Upper lobe of left lung (tissue), 6 donors: Measurements from ENCODE around the gene CDHR5. TPM values are rescaled to one million over a fixed set of nuclear protein-coding genes. Genes with fewer than 3 reads are reported as not detected.
"Not testable (repeated sequence)": the region's sequence is repeated elsewhere in the genome, so short reads cannot be mapped to it uniquely, and the experiment has no call there.

ENCODE experiments used
- ATAC-seq, 2 donors: fragments of 200-7000 bp; cut with Tn5 transposase; one replicate each; pipeline ENCODE4 v1.9.1; 2022; ENCODE audit warnings: mild to moderate bottlenecking in 2 of 2, moderate library complexity in 2 of 2; ENCODE audit not compliant: low FRiP score in 2 of 2
- DNase-seq, 2 donors: peaks; one replicate each; pipeline ENCODE4 v3.0.0-alpha.2; 2019 to 2020
- H3K27ac ChIP-seq, 4 donors: fragments of 200-600 bp; sonication (generic); one replicate each; pipeline ENCODE4 v1.5.1; 2016 to 2019
- H3K27me3 ChIP-seq, 4 donors: fragments of 200-600 bp; sonication (generic); one replicate each; pipeline ENCODE4 v1.5.1; 2017 to 2019
- H3K36me3 ChIP-seq, 4 donors: fragments of 200-600 bp; sonication (generic); one replicate each; pipeline ENCODE4 v1.5.1; 2016 to 2019
- H3K4me1 ChIP-seq, 4 donors: fragments of 200-600 bp; sonication (generic); one replicate each; pipeline ENCODE4 v1.5.1; 2018 to 2019
- H3K4me3 ChIP-seq, 4 donors: fragments of 200-600 bp; sonication (generic); one replicate each; pipeline ENCODE4 v1.5.1; 2017 to 2019; ENCODE audit warnings: mild to moderate bottlenecking in 2 of 4, moderate library complexity in 1 of 4
- H3K9me3 ChIP-seq, 4 donors: fragments of 200-600 bp; sonication (generic); one replicate each; pipeline ENCODE4 v1.5.1; 2018 to 2019
- CTCF ChIP-seq, 6 experiments: fragments of 450-650 bp in 4 of 6; fragments of 200-600 bp in 2 of 6; sonication (generic) in 2 of 6; IDR thresholded peaks; one replicate each; pipeline ENCODE4 v1.5.1; 2016 to 2019; ENCODE audit warnings: antibody characterized with exemption in 6 of 6
- EP300 ChIP-seq, 4 donors: sonication (generic); formaldehyde crosslinking; IDR thresholded peaks; one replicate each; pipeline ENCODE4 v1.5.1; 2017; ENCODE audit warnings: antibody characterized with exemption in 4 of 4, control low read depth in 2 of 4
- POLR2A ChIP-seq, 4 donors: fragments of 450-650 bp; IDR thresholded peaks; one replicate each; pipeline ENCODE4 v1.5.1; 2016 to 2017; ENCODE audit warnings: antibody characterized with exemption in 4 of 4, mild to moderate bottlenecking in 2 of 4
- POLR2AphosphoS5 ChIP-seq, 2 donors: sonication (generic); formaldehyde crosslinking; IDR thresholded peaks; one replicate each; pipeline ENCODE4 v1.5.1; 2017; ENCODE audit warnings: antibody characterized with exemption in 2 of 2
- WGBS, 2 donors: methylation state at CpG; one replicate each; pipeline ENCODE4 v1.1.5; 2017 to 2018; 5-methylcytosine and 5-hydroxymethylcytosine counted together
- total RNA-seq, 6 donors: library from RNA; depleted of rRNA in 4 of 6; stranded (reverse); fragments of >200 nt in 4 of 6; gene quantifications; one replicate each; pipeline versions ENCODE4 v1.1.0 to v1.2.1, GENCODE V29; 2016 to 2021
- donor health status: DM: no; HTN: no; CAD: no; lungs with moderate emphysema.
- donor health status: DM: no; HTN: yes; CAD: no; lungs with severe emphysema.

Gene CDHR5
- total RNA-seq, 6 donors from 2014 or later, result 0.40 TPM; not detected in 5

GRCh38 chr11:653837-654236 is 29.1 kb upstream of the CDHR5 start:
- H3K4me1 ChIP-seq, result peaks cover 0 to 5% (median 0%) of the 10 kb centered on the region in 4 donors
- H3K27ac ChIP-seq, result no peak overlapping the region
- no peak overlapping the region for H3K4me3 ChIP-seq
- DNase-seq (no peak), ATAC-seq (peak; percentile 13 to 24)
- whole genome bisulfite sequencing, 2 donors, result 93 to 95% methylated on average over 12 to 15 of the region's 15 CpGs
- peaks cover 0 to 32% (median 14%) of the 10 kb centered on the region in 4 donors for H3K36me3 ChIP-seq
- no peaks in the 10 kb centered on the region for H3K27me3 ChIP-seq
- no peaks in the 10 kb centered on the region for H3K9me3 ChIP-seq
- TF ChIP-seq EP300 (IDR thresholded peaks at IDR 0.05) (no peak), POLR2AphosphoS5 (IDR thresholded peaks at IDR 0.05) (no peak), CTCF (IDR thresholded peaks at IDR 0.05) (no peak), POLR2A (IDR thresholded peaks at IDR 0.05) (no peak)

- H3K9me3 ChIP-seq, H3K4me1 ChIP-seq, H3K27me3 ChIP-seq, H3K27ac ChIP-seq, DNase-seq, H3K4me3 ChIP-seq, ATAC-seq: not testable (repeated sequence)
- 68 to 86% methylated on average over 14 of the region's 14 CpGs for WGBS, 2 donors
- peaks cover 0 to 25% (median 10%) of the 10 kb centered on the region in 4 donors for H3K36me3 ChIP-seq
These were observed 28.4 kb upstream of the CDHR5 start for GRCh38 chr11:653136-653535.

- Histone ChIP-seq H3K4me1 (peaks cover 0 to 5% (median 0%) of the 10 kb centered on the region in 4 donors), H3K4me3 (no peak overlapping the region), H3K27ac (no peak overlapping the region), H3K36me3 (peaks cover 0 to 22% (median 7%) of the 10 kb centered on the region in 4 donors), H3K27me3 (no peaks in the 10 kb centered on the region), H3K9me3 (no peaks in the 10 kb centered on the region)
- DNase-seq, result no peak
- TF ChIP-seq POLR2AphosphoS5 (IDR thresholded peaks at IDR 0.05) (no peak), EP300 (IDR thresholded peaks at IDR 0.05) (no peak)
- WGBS, 2 donors, result 96 to 98% methylated on average over 10 of the region's 10 CpGs
- ATAC-seq, result no peak
These were observed 25.7 kb upstream of the CDHR5 start for GRCh38 chr11:650482-650881.

GRCh38 chr11:647672-648158 is 23.0 kb upstream of the CDHR5 start:
- ATAC-seq, H3K9me3 ChIP-seq, H3K27me3 ChIP-seq, H3K27ac ChIP-seq, DNase-seq, H3K4me1 ChIP-seq, H3K4me3 ChIP-seq: not testable (repeated sequence)
- H3K36me3 ChIP-seq, result peaks cover 6 to 27% (median 20%) of the 10 kb centered on the region in 4 donors
- 89 to 92% methylated on average over 9 to 10 of the region's 14 CpGs for WGBS, 2 donors

- Histone ChIP-seq H3K27me3 (no peaks in the 10 kb centered on the region), H3K4me1 (no peaks in the 10 kb centered on the region), H3K4me3 (no peak overlapping the region), H3K9me3 (no peaks in the 10 kb centered on the region), H3K36me3 (peaks cover 6 to 34% (median 20%) of the 10 kb centered on the region in 4 donors), H3K27ac (no peak overlapping the region)
- TF ChIP-seq POLR2A (IDR thresholded peaks at IDR 0.05) (no peak), EP300 (IDR thresholded peaks at IDR 0.05) (no peak), CTCF (IDR thresholded peaks at IDR 0.05) (no peak), POLR2AphosphoS5 (IDR thresholded peaks at IDR 0.05) (no peak)
- DNase-seq (no peak), ATAC-seq (no peak)
- 80 to 91% methylated on average over 13 to 14 of the region's 14 CpGs for WGBS, 2 donors
These were observed 21.5 kb upstream of the CDHR5 start for GRCh38 chr11:646214-646613.

- DNase-seq (no peak), ATAC-seq (no peak)
- Histone ChIP-seq H3K4me3 (no peak overlapping the region), H3K27ac (no peak overlapping the region), H3K36me3 (peaks cover 6 to 28% (median 16%) of the 10 kb centered on the region in 4 donors), H3K9me3 (no peaks in the 10 kb centered on the region), H3K4me1 (peaks cover 0 to 3% (median under 1%) of the 10 kb centered on the region in 4 donors), H3K27me3 (peaks cover 0 to 2% (median 0%) of the 10 kb centered on the region in 4 donors)
- TF ChIP-seq CTCF (IDR thresholded peaks at IDR 0.05), result no peak
- TF ChIP-seq POLR2A (IDR thresholded peaks at IDR 0.05), result no peak
- TF ChIP-seq POLR2AphosphoS5 (IDR thresholded peaks at IDR 0.05), result no peak
- TF ChIP-seq EP300 (IDR thresholded peaks at IDR 0.05), result no peak
- WGBS, 2 donors, result 84 to 89% methylated on average over 16 of the region's 16 CpGs
These were observed 20.8 kb upstream of the CDHR5 start for GRCh38 chr11:645536-645935.
